ENCODE data around the gene CRB3.

The CRB3 gene

GRCh38 chr19:6433165-6433564 is 30.9 kb upstream of the CRB3 start:
- DNase-seq (ENCODE audit: low spot score): no peak

- DNase-seq (ENCODE audit: low spot score): no peak
Observed at GRCh38 chr19:6433663-6434062, 30.4 kb upstream of the CRB3 start, which contains the start of gene SLC25A41. SLC25A41 (minus strand) TSS chr19:6433763; CDS start chr19:6433693, 70 bp downstream.

GRCh38 chr19:6439743-6440142 is 24.3 kb upstream of the CRB3 start:
- no peak for DNase-seq (ENCODE audit: low spot score)

GRCh38 chr19:6440905-6441304 is 23.2 kb upstream of the CRB3 start:
- no peak for DNase-seq (ENCODE audit: low spot score)

- DNase-seq (ENCODE audit: low spot score): no peak
Observed at GRCh38 chr19:6442087-6442688, 21.9 kb upstream of the CRB3 start.

- DNase-seq (ENCODE audit: low spot score): no peak
Observed at GRCh38 chr19:6443986-6444385, 20.1 kb upstream of the CRB3 start.

GRCh38 chr19:6446452-6446851 is 17.6 kb upstream of the CRB3 start:
- DNase-seq (ENCODE audit: low spot score): no peak

- DNase-seq (ENCODE audit: low spot score): no peak
Observed at GRCh38 chr19:6448045-6448444, 16.0 kb upstream of the CRB3 start.

GRCh38 chr19:6450166-6450565 is 13.9 kb upstream of the CRB3 start:
- DNase-seq (ENCODE audit: low spot score): no peak

GRCh38 chr19:6451583-6452222 is 12.4 kb upstream of the CRB3 start:
- DNase-seq (ENCODE audit: low spot score): no peak

- DNase-seq (ENCODE audit: low spot score): no peak
Observed at GRCh38 chr19:6452223-6452614, 11.9 kb upstream of the CRB3 start.

- no peak for DNase-seq (ENCODE audit: low spot score)
Observed at GRCh38 chr19:6452899-6453298, 11.2 kb upstream of the CRB3 start.

GRCh38 chr19:6453951-6454565 is 10.0 kb upstream of the CRB3 start:
- no peak for DNase-seq (ENCODE audit: low spot score)

GRCh38 chr19:6455924-6456323 is 8.1 kb upstream of the CRB3 start:
- no peak for DNase-seq (ENCODE audit: low spot score)

GRCh38 chr19:6457958-6458694 is 5.9 kb upstream of the CRB3 start:
- DNase-seq (ENCODE audit: low spot score): peak; percentile 30

GRCh38 chr19:6458695-6459261 is 5.3 kb upstream of the CRB3 start:
- no peak for DNase-seq (ENCODE audit: low spot score)

GRCh38 chr19:6459262-6460098 is 4.6 kb upstream of the CRB3 start, which contains the start of gene SLC25A23:
SLC25A23 (minus strand) TSS chr19:6459792; CDS start chr19:6459628, 164 bp downstream.
- peak; percentile 70 for DNase-seq (ENCODE audit: low spot score)

GRCh38 chr19:6460099-6460884 is 3.8 kb upstream of the CRB3 start:
- peak; percentile 97 for DNase-seq (ENCODE audit: low spot score)

GRCh38 chr19:6465006-6465405 is 935 bp downstream of the CRB3 start:
- no peak for DNase-seq (ENCODE audit: low spot score)

GRCh38 chr19:6465663-6466062 is 1.6 kb downstream of the CRB3 start:
- DNase-seq (ENCODE audit: low spot score): no peak
